IPS-NIHi7 (cell line): Measurements from ENCODE around the gene LDB1.

ENCODE experiments used
- DNase-seq: peaks from one replicate; pipeline ENCODE4 v3.0.0; 2012; ENCODE audit warnings: mixed read lengths; ENCODE audit errors: extremely low spot score

The LDB1 gene

GRCh38 chr10:102113261-102113955 lies 6.8 kb downstream of the LDB1 start:
- DNase-seq = no peak

GRCh38 chr10:102112210-102112817 lies 7.9 kb downstream of the LDB1 start:
- DNase-seq = peak; percentile 60

- DNase-seq = no peak
Observed at GRCh38 chr10:102111276-102111675, 8.9 kb downstream of the LDB1 start.

GRCh38 chr10:102109166-102110116 lies 10.7 kb downstream of the LDB1 start:
- no peak for DNase-seq

- DNase-seq = no peak
Observed at GRCh38 chr10:102106998-102107397, 13.2 kb downstream of the LDB1 start.

- no peak for DNase-seq
Observed at GRCh38 chr10:102102421-102102820, 17.7 kb downstream of the LDB1 start.

- DNase-seq = no peak
Observed at GRCh38 chr10:102101152-102101551, 19.0 kb downstream of the LDB1 start.

- no peak for DNase-seq
Observed at GRCh38 chr10:102096449-102096848, 23.7 kb downstream of the LDB1 start.

GRCh38 chr10:102090772-102091171 lies 29.4 kb downstream of the LDB1 start:
- DNase-seq = no peak

GRCh38 chr10:102086196-102086595 lies 34.0 kb downstream of the LDB1 start:
- no peak for DNase-seq

DNA sequence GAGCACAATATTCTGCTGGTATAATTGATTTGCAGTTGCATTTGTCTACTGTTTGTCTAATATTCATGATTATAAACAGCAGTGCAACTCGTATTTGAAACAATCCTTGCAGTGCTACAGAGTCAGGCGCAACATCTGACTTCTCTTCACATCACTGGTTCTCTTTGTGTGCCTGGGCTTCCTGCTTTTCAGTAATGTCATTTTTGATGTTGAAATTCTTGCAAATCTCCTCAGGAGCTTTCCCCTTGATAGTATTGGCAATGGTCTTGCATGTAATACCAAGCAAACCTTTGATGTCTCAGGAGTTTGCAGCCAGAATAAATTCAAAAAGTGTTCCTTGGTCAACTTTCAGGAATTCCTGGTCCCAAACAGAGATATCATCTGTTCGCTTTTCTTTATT lies 34.8 kb downstream of the LDB1 start:
- DNase-seq = no peak

- DNase-seq = no peak
Observed at GRCh38 chr10:102083541-102083940, 36.6 kb downstream of the LDB1 start.

DNA sequence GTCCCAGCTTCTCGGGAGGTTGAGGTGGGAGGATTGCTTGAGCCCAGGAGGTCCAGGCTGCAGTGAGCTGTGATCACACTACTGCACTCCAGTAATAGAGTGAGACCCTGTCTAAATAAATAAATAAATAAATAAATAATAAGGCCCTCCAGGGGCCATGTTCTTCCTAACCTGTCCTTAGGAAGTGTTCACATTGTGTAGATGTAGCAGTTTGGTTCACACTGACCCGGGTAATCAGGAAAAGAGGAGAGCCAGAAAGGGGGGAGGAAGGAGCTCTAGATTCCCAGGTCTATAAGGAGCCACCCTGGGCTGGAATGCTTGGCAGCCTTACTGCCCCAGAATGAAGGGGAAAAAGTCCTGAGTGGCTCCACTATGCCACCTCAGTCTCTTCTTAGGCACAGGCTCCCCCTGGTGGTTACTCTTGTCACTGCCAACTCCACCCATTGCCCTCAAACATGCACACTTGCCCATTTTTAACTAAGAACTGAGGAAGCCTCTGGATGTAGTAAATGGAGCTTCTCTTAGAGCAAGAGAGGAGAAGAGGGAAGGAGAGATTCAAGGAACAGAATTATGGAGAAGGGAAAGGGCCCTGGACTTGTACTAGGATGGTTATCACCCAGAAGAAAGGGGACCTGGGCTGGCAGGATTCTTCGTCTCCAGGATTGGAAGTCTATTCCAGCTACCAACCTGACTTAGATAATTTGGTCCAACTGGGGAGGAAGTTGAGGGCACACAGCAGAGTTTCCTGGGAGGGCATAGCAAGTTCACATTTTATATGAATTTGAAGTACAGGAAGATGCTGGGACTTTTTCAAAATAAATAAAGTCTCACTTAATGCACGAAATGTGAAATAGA lies 47.3 kb downstream of the LDB1 start:
- peak; percentile 86 for DNase-seq

GRCh38 chr10:102069071-102069470 lies 51.1 kb downstream of the LDB1 start:
- no peak for DNase-seq

DNA sequence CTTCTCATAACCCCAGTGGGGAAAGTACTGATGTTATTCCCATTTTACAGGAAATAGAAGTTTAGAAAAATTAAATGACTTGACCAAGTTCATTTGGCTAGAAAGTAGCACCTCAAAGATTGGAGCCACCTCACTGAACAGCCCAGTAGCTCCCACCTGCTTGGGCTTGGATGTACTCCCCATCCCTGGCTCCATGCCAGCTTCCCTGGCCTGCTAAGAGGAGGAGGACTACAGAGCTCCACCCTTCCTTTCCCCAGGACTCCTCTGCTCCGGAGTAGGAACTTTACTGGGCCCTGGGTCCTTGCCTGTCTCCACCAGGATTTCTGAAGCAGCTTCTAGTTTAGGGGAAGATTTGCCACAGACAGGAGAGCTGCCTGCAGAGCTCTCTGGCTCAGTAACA lies 52.0 kb downstream of the LDB1 start:
- no peak for DNase-seq

GRCh38 chr10:102067091-102067916 lies 52.9 kb downstream of the LDB1 start:
- no peak for DNase-seq

DNA sequence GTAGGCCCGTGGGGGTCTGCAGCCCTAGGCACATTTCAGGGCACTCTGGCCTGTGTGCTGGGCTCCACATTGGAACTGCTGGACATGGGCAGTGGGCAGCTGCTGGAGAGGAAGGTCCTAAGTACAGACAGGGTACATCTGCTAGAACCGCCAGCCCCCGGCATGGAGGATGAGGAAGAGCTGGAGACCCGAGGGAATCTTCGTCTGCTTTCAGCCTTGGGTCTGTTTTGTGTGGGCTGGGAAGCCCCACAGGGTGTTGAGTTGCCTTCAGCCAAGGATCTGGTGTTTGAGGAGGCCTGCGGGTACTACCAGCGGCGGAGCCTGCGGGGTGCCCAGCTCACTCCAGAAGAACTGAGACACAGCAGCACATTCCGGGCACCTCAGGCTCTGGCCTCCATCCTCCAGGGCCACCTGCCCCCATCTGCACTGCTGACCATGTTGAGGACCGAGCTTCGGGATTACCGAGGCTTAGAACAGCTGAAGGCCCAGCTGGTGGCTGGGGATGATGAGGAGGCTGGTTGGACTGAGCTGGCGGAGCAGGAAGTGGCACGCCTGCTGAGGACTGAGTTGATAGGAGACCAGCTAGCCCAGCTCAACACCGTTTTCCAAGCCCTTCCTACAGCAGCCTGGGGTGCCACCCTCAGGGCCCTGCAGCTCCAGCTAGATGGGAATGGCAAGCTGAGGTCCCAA lies 53.6 kb downstream of the LDB1 start:
- DNase-seq = no peak

GRCh38 chr10:102065561-102066398 lies 54.4 kb downstream of the LDB1 start:
- peak; percentile 63 for DNase-seq
